NCI-H345 treated with DMSO at 0.1 percent for 48 hours (cell line): Measurements from ENCODE around the gene TRAPPC14.
A peak's percentile ranks its signal among the peaks of the same experiment; 100 is the strongest.

Experiments used
- DNase-seq: peaks from one replicate; lab custom pipeline; 2025; ENCODE audit not compliant: unreplicated experiment; lab: John Stamatoyannopoulos, UW

TRAPPC14 gene

GRCh38 chr7:100126239-100126930 lies 32.1 kb downstream of the TRAPPC14 start:
- no peak for DNase-seq

GRCh38 chr7:100124301-100125230 lies 34.0 kb downstream of the TRAPPC14 start:
- DNase-seq, result no peak

- no peak for DNase-seq
Measured at GRCh38 chr7:100122568-100122967, 36.0 kb downstream of the TRAPPC14 start.

GRCh38 chr7:100122067-100122466 lies 36.5 kb downstream of the TRAPPC14 start:
- DNase-seq, result peak; percentile 88

- DNase-seq, result no peak
Measured at GRCh38 chr7:100120733-100121036, 37.8 kb downstream of the TRAPPC14 start.

GRCh38 chr7:100119970-100120732 lies 38.4 kb downstream of the TRAPPC14 start:
- peak; percentile 37 for DNase-seq

GRCh38 chr7:100119072-100119969 lies 39.2 kb downstream of the TRAPPC14 start, which contains the start of the genes CNPY4 and TAF6:
TSS of gene CNPY4 (plus strand) at chr7:100119634. CDS start at chr7:100119745, 111 bp downstream.
TSS of gene TAF6 (minus strand) at chr7:100119358. CDS start at chr7:100114209, 5,149 bp downstream.
- DNase-seq, result peak; percentile 80

- no peak for DNase-seq
Measured at GRCh38 chr7:100118388-100119071, 40.0 kb downstream of the TRAPPC14 start.

- no peak for DNase-seq
Measured at GRCh38 chr7:100115026-100115425, 43.5 kb downstream of the TRAPPC14 start.

GRCh38 chr7:100111914-100112313 lies 46.6 kb downstream of the TRAPPC14 start:
- no peak for DNase-seq

GRCh38 chr7:100111156-100111555 lies 47.4 kb downstream of the TRAPPC14 start:
- no peak for DNase-seq

GRCh38 chr7:100109521-100110163 lies 48.9 kb downstream of the TRAPPC14 start:
- no peak for DNase-seq

GRCh38 chr7:100107890-100108289 lies 50.6 kb downstream of the TRAPPC14 start:
- no peak for DNase-seq

- no peak for DNase-seq
Measured at GRCh38 chr7:100107125-100107737, 51.3 kb downstream of the TRAPPC14 start.

GRCh38 chr7:100106633-100107032 lies 51.9 kb downstream of the TRAPPC14 start:
- DNase-seq, result no peak

- no peak for DNase-seq
Measured at GRCh38 chr7:100105534-100105933, 53.0 kb downstream of the TRAPPC14 start.
